ENCODE data around the gene ACKR2.

The ACKR2 gene, protein sequence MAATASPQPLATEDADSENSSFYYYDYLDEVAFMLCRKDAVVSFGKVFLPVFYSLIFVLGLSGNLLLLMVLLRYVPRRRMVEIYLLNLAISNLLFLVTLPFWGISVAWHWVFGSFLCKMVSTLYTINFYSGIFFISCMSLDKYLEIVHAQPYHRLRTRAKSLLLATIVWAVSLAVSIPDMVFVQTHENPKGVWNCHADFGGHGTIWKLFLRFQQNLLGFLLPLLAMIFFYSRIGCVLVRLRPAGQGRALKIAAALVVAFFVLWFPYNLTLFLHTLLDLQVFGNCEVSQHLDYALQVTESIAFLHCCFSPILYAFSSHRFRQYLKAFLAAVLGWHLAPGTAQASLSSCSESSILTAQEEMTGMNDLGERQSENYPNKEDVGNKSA

GRCh38 chr3:42809202-42809601 lies at the start of gene ACKR2:
ACKR2 (plus strand) TSS chr3:42809445; CDS start chr3:42864503, 55,058 bp downstream.
- no peak for DNase-seq (ENCODE audit: low read depth)

GRCh38 chr3:42762046-42762724 lies 47.1 kb upstream of the ACKR2 start:
- DNase-seq (ENCODE audit: low read depth) = no peak

GRCh38 chr3:42763021-42763420 lies 46.2 kb upstream of the ACKR2 start:
- DNase-seq (ENCODE audit: low read depth) = no peak

DNA sequence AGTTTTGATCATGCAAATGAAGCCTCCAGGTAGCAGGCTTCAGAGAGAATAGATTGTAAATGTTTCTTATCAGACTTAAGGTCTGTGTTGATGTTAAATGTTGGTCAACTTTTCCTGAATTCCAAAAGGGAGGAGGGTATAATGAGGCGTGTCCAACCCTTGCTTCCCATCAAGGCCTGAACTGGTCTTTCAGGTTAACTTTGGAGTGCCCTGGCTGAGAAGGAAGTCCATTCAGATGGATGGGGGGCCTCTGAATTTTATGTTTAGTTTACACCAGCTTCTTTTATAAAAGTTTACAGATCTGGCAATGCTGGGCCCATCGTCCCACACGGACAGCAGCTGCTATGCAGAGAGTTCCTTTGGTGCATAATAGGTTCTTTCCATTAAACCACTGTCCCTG lies 45.1 kb upstream of the ACKR2 start:
- no peak for DNase-seq (ENCODE audit: low read depth)

GRCh38 chr3:42764561-42765295 lies 44.5 kb upstream of the ACKR2 start:
- DNase-seq (ENCODE audit: low read depth) = no peak

DNA sequence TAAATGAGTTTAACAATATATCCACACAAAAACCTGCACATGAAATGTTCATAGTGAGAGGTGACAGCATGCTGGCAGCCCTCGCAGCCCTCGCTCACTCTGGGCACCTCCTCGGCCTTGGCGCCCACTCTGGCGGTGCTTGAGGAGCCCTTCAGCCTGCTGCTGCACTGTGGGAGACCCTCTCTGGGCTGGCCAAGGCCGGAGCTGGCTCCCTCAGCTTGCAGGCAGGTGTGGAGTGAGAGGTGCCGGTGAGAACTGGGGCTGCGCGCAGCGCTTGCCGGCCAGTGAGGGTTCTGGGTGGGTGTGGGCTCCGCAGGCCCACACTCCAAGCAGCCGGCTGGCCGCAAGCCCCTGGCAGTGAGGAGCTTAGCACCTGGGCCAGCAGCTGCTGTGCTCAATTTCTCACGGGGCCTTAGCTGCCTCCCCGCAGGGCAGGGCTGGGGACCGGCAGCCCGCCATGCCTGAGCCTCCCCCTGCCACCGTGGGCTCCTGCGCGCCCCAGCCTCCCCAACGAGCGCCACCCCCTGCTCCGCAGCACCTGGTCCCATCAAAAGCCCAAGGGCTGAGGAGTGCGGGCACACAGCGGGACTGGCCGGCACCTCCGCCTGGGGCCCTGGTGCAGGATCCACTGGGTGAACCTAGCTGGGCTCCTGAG lies 39.6 kb upstream of the ACKR2 start:
- no peak for DNase-seq (ENCODE audit: low read depth)

DNA sequence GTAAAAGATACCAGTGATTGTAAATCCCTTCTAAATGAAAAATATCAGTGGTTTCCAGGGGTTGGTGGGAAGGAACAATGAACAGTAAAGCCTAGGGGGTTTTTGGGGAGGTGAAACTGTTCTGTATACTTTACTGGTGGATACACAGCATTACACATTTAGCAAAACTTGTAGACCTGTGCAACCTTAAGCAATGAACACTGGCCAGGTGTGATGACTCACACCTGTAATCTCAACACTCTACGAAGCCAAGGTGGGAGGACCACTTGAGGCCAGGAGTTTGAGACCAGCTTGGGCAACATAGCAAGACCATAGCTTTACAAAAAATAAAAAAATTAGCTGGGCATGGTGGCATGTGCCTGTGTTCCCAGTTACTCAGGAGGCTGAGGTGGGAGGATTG lies 38.0 kb upstream of the ACKR2 start:
- DNase-seq (ENCODE audit: low read depth) = no peak

DNA sequence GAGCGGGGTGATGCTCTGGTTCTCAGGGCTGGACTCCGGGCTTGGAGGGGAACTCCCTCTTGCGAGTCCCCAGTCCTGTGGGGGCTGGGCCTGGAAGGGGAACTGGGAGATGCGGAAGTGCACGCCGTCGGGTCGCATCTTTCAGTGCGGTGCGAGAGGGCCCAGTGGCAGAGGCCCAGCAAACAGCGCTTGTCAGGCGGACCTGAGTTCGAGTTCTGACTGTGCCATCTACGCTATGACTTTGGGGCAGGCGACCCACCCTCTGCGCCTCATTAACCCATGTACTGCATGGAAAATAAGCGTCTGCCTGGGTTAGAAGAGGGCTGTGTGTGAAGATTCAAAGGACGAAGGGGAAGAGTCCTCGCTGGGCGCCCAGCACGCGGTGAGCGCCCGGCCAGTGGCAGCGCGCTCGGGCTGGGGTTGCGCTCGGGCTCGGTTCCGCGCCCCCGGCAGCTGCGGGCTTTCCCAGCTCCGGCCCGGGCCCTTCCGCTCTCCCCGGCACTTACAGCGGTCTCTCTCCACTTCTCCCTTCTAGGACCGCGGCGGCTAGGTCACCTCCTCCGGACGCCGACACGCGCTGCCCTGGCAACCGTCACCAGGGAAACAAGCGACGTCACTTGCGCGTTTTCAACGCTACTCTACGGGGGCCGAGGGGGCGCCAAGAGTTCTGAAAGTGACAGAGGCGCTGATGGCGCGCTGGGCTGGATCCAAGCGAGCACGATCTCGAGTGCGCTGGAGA lies 36.4 kb upstream of the ACKR2 start, which contains the start of gene CCDC13:
Gene CCDC13 (minus strand): TSS at position 584 of the 739 bp plus-strand sequence. CDS start 14,908 bp downstream, outside the sequence.
- peak; percentile 81 for DNase-seq (ENCODE audit: low read depth)

GRCh38 chr3:42773409-42773751 lies 35.9 kb upstream of the ACKR2 start:
- DNase-seq (ENCODE audit: low read depth) = no peak

DNA sequence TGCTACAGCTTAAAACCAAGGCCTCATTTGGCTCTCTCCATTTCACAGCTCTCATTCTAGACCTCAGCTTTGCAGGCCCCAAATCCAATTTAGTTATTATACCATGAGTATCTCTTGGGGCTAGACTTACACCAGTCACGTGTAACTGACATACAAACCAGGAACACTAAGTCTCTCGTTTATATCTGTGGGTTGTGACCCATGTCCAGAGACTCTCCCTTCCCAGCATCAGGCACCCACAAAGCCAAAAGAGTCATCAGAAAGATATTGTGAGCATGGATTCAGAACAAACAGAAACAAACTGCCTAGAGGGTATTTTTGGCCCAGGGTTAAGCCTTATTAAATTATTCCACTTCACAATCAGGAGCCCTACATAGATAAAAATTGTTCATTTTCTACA lies 30.6 kb upstream of the ACKR2 start:
- no peak for DNase-seq (ENCODE audit: low read depth)

- DNase-seq (ENCODE audit: low read depth) = no peak
Observed at GRCh38 chr3:42780398-42780797, 28.8 kb upstream of the ACKR2 start.

GRCh38 chr3:42780892-42781700 lies 28.1 kb upstream of the ACKR2 start:
- DNase-seq (ENCODE audit: low read depth) = peak; percentile 5

DNA sequence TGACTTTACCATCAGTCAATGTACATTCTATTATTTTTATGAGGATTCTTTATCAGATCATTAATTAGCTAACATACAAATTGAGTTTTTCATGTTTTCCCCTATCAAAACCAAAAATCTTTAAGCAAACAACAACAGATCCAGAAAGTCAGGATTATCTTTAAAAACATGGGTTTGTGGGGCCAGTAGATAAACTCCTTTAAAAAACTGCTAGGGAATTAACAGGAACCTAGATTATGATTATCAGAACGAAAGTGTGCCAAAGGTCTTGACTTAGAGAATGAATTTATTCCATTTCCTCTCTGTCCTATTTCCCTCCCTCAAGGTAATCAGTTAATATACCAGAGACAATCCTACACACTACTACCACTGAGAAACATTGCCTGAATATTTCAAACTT lies 23.0 kb upstream of the ACKR2 start:
- no peak for DNase-seq (ENCODE audit: low read depth)

- no peak for DNase-seq (ENCODE audit: low read depth)
Observed at GRCh38 chr3:42786631-42787030, 22.6 kb upstream of the ACKR2 start.

- DNase-seq (ENCODE audit: low read depth) = no peak
Observed at GRCh38 chr3:42790714-42791229, 18.5 kb upstream of the ACKR2 start.

DNA sequence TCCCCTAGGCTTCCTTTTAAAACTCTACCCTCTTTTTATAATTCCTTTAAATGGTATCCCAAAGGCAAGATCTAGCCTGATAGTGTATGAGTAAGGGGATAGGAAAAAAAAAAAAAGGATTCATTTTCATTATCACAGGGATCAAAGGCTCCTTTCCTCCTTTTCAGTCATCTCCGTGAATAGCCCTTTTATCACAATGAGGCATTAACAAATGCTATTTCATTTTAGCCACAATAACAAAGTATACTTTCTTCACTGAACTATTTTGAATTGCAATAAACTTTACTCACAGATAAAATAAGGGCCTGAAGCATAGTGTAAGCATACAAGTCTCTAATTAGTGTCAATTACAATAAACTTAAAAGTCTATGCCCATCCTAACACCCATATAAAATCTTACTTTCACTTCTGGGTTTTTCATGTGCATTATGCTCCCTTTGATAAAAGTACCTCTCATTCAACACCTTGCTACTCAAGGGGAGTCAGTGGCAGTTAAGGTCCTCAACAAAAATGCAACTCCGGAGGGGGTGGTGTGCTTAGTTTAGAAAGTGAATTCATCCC lies 13.5 kb upstream of the ACKR2 start:
- DNase-seq (ENCODE audit: low read depth) = no peak

- no peak for DNase-seq (ENCODE audit: low read depth)
Observed at GRCh38 chr3:42796332-42796885, 12.8 kb upstream of the ACKR2 start.

GRCh38 chr3:42799376-42799775 lies 9.9 kb upstream of the ACKR2 start:
- no peak for DNase-seq (ENCODE audit: low read depth)

GRCh38 chr3:42800251-42800650 lies 9.0 kb upstream of the ACKR2 start:
- no peak for DNase-seq (ENCODE audit: low read depth)

Measured in activated gamma-delta T cell treated with anti-CD3 and anti-CD28 coated beads, Interleukin-2, amount 50 U/mL, for 16 hours (primary cell).